ENCODE data around the gene MUC12. TPM values are rescaled to one million over a fixed set of nuclear protein-coding genes. Genes with fewer than 3 reads are reported as not detected.
"Not testable (repeated sequence)": the region's sequence is repeated elsewhere in the genome, so short reads cannot be mapped to it uniquely, and the experiment has no call there.

The MUC12 gene
- total RNA-seq, 1 donor from 2014 or later, result 1.6 TPM

GRCh38 chr7:101020444-101020843 lies 51.1 kb downstream of the MUC12 start:
- no peaks in the 10 kb centered on the region for H3K4me1 Mint-ChIP-seq (ENCODE audit: unreplicated experiment)
- no peak overlapping the region for H3K27ac Mint-ChIP-seq
- no peak overlapping the region for H3K4me3 Mint-ChIP-seq
- no peaks in the 10 kb centered on the region for H3K9me3 Mint-ChIP-seq
- H3K27me3 Mint-ChIP-seq, result peaks cover 17% of the 10 kb centered on the region
- TF ChIP-seq CTCF (conservative IDR thresholded peaks at IDR 0.05), result no peak
- DNase-seq (ENCODE audit: extremely low spot score, unreplicated experiment), result no peak
- no peaks in the 10 kb centered on the region for H3K36me3 Mint-ChIP-seq

GRCh38 chr7:101021703-101022102 lies 52.3 kb downstream of the MUC12 start:
- H3K27ac Mint-ChIP-seq, result no peak overlapping the region
- H3K4me1 Mint-ChIP-seq (ENCODE audit: unreplicated experiment), result no peaks in the 10 kb centered on the region
- no peak for DNase-seq (ENCODE audit: extremely low spot score, unreplicated experiment)
- no peak overlapping the region for H3K4me3 Mint-ChIP-seq
- peaks cover 13% of the 10 kb centered on the region for H3K27me3 Mint-ChIP-seq
- no peaks in the 10 kb centered on the region for H3K36me3 Mint-ChIP-seq
- H3K9me3 Mint-ChIP-seq, result no peaks in the 10 kb centered on the region
- TF ChIP-seq CTCF (conservative IDR thresholded peaks at IDR 0.05), result no peak

GRCh38 chr7:101023839-101024238 lies 54.5 kb downstream of the MUC12 start:
- Mint-ChIP-seq H3K27me3 (peaks cover 13% of the 10 kb centered on the region), H3K36me3 (no peaks in the 10 kb centered on the region), H3K9me3 (no peaks in the 10 kb centered on the region), H3K4me1 (ENCODE audit: unreplicated experiment) (no peaks in the 10 kb centered on the region), H3K4me3 (no peak overlapping the region), H3K27ac (no peak overlapping the region)
- no peak for DNase-seq (ENCODE audit: extremely low spot score, unreplicated experiment)
- no peak for TF ChIP-seq CTCF (conservative IDR thresholded peaks at IDR 0.05)

- Mint-ChIP-seq H3K27ac (peak overlapping the region; percentile 51), H3K36me3 (no peaks in the 10 kb centered on the region), H3K4me3 (no peak overlapping the region), H3K27me3 (peaks cover 3% of the 10 kb centered on the region), H3K9me3 (no peaks in the 10 kb centered on the region), H3K4me1 (ENCODE audit: unreplicated experiment) (no peaks in the 10 kb centered on the region)
- no peak for DNase-seq (ENCODE audit: extremely low spot score, unreplicated experiment)
- TF ChIP-seq CTCF (conservative IDR thresholded peaks at IDR 0.05), result no peak
Measured at GRCh38 chr7:101031082-101031481, 61.7 kb downstream of the MUC12 start.

GRCh38 chr7:101035941-101036340 lies 66.6 kb downstream of the MUC12 start:
- H3K4me1 Mint-ChIP-seq (ENCODE audit: unreplicated experiment), result no peaks in the 10 kb centered on the region
- no peak for DNase-seq (ENCODE audit: extremely low spot score, unreplicated experiment)
- H3K36me3 Mint-ChIP-seq, result no peaks in the 10 kb centered on the region
- H3K4me3 Mint-ChIP-seq, result no peak overlapping the region
- H3K9me3 Mint-ChIP-seq, result no peaks in the 10 kb centered on the region
- TF ChIP-seq CTCF (conservative IDR thresholded peaks at IDR 0.05), result no peak
- H3K27me3 Mint-ChIP-seq, result peaks cover 4% of the 10 kb centered on the region
- H3K27ac Mint-ChIP-seq, result no peak overlapping the region

- not testable (repeated sequence) for H3K4me1 Mint-ChIP-seq (ENCODE audit: unreplicated experiment); DNase-seq (ENCODE audit: extremely low spot score, unreplicated experiment); H3K36me3 Mint-ChIP-seq; H3K27ac Mint-ChIP-seq; H3K9me3 Mint-ChIP-seq; H3K4me3 Mint-ChIP-seq
- peaks cover 12% of the 10 kb centered on the region for H3K27me3 Mint-ChIP-seq
Measured at GRCh38 chr7:101041283-101041682, 71.9 kb downstream of the MUC12 start.
